Measurements from ENCODE around the gene ZCCHC14. TPM values are rescaled to one million over a fixed set of nuclear protein-coding genes. Genes with fewer than 3 reads are reported as not detected.

Gene ZCCHC14
- total RNA-seq, 1 experiment from 2014 or later = 37.8 TPM

GRCh38 chr16:87380881-87381280, 111.9 kb downstream of the ZCCHC14 start:
- DNase-seq (ENCODE audit: low read depth, low spot score) = no peak
- H3K36me3 ChIP-seq (ENCODE audit: control insufficient read depth in 1 of 2, insufficient read depth in 2 of 2, low read length in 2 of 2) = 0 out of 4 replicates have a peak, but pooled peaks cover 0 to 7% of the 10 kb centered on the region in 2 experiments
- ATAC-seq = no peak
- ChIA-PET RAD21 (ENCODE audit: low non-redundant PET in 1 of 2, low total read pairs in 2 of 2, uncharacterized antibody in 2 of 2, unreplicated experiment in 2 of 2) (no interaction called here), CTCF (no interaction called here), POLR2A (no interaction called here)
- H3K4me1 ChIP-seq (ENCODE audit: control insufficient read depth in 1 of 2, insufficient read depth in 2 of 2, low read length in 2 of 2) = peaks cover 32 to 42% of the 10 kb centered on the region in 2 experiments
- H3K4me2 ChIP-seq (ENCODE audit: low read length) = peak overlapping the region; percentile 2; the same call in 1 of the 2 replicates
- no peak overlapping the region for H3K9ac ChIP-seq (ENCODE audit: low read length)
- H3K27ac ChIP-seq (ENCODE audit: low read depth, low read length) = no peak overlapping the region
- H3K9me3 ChIP-seq (ENCODE audit: control insufficient read depth in 1 of 2, insufficient read depth in 1 of 2, low read depth in 1 of 2, low read length in 2 of 2) = no peaks in the 10 kb centered on the region
- H3K4me3 ChIP-seq (replicated peaks in 1 of 2; ENCODE audit: low read depth in 1 of 2, low read length in 2 of 2) = no peak overlapping the region
- no peak overlapping the region for H2AFZ ChIP-seq (ENCODE audit: low read depth, low read length, poor library complexity, severe bottlenecking)
- H3K27me3 ChIP-seq (ENCODE audit: insufficient read depth, low read length) = no peaks in the 10 kb centered on the region
- H4K20me1 ChIP-seq (ENCODE audit: insufficient read depth) = peaks cover 17% of the 10 kb centered on the region; the same call in 1 of the 2 replicates
- intact Hi-C loops (cut with micrococcal nuclease) = loop anchor here (5.0 kb wide), 1 partner anchor 64 kb away; the partner anchor contains the start of gene C16orf95
- H3K79me2 ChIP-seq (ENCODE audit: insufficient read depth, low read length) = peaks cover 74% of the 10 kb centered on the region
- no TSS peak for BruUV-seq (replicated peaks)
- H3K9me2 ChIP-seq (ENCODE audit: insufficient read depth) = no peaks in the 10 kb centered on the region
- TF ChIP-seq, protein P1, sequence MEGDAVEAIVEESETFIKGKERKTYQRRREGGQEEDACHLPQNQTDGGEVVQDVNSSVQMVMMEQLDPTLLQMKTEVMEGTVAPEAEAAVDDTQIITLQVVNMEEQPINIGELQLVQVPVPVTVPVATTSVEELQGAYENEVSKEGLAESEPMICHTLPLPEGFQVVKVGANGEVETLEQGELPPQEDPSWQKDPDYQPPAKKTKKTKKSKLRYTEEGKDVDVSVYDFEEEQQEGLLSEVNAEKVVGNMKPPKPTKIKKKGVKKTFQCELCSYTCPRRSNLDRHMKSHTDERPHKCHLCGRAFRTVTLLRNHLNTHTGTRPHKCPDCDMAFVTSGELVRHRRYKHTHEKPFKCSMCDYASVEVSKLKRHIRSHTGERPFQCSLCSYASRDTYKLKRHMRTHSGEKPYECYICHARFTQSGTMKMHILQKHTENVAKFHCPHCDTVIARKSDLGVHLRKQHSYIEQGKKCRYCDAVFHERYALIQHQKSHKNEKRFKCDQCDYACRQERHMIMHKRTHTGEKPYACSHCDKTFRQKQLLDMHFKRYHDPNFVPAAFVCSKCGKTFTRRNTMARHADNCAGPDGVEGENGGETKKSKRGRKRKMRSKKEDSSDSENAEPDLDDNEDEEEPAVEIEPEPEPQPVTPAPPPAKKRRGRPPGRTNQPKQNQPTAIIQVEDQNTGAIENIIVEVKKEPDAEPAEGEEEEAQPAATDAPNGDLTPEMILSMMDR (IDR thresholded peaks at IDR 0.05 in 2 of 3, conservative IDR thresholded peaks at IDR 0.05 in 1 of 3; ENCODE audit: borderline replicate concordance in 1 of 3, insufficient read depth in 1 of 3, low read depth in 2 of 3, low read length in 2 of 3) = no peak
- TF ChIP-seq JUND (IDR thresholded peaks at IDR 0.05) (no peak), CEBPB (IDR thresholded peaks at IDR 0.05; ENCODE audit: low read depth) (no peak), SIN3A (IDR thresholded peaks at IDR 0.05; ENCODE audit: low read depth) (no peak), SRF (IDR thresholded peaks at IDR 0.05; ENCODE audit: low read depth) (no peak), FOSL1 (IDR thresholded peaks at IDR 0.05; ENCODE audit: low read depth) (no peak), ELF1 (IDR thresholded peaks at IDR 0.05; ENCODE audit: borderline replicate concordance, low read depth) (no peak), POLR2A (IDR thresholded peaks at IDR 0.05; ENCODE audit: borderline replicate concordance, extremely low read depth, insufficient read depth, insufficient read length) (no peak), CBX3 (IDR thresholded peaks at IDR 0.05; ENCODE audit: low read depth) (no peak), EGR1 (IDR thresholded peaks at IDR 0.05; ENCODE audit: low read depth) (no peak), RAD21 (IDR thresholded peaks at IDR 0.05; ENCODE audit: low read depth) (no peak), ATF3 (IDR thresholded peaks at IDR 0.05) (no peak), ZNF274 (IDR thresholded peaks at IDR 0.05; ENCODE audit: low read depth, low read length) (no peak)
- TF ChIP-seq, protein P2, sequence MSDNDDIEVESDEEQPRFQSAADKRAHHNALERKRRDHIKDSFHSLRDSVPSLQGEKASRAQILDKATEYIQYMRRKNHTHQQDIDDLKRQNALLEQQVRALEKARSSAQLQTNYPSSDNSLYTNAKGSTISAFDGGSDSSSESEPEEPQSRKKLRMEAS (IDR thresholded peaks at IDR 0.05) = no peak
- TF ChIP-seq, protein P3, sequence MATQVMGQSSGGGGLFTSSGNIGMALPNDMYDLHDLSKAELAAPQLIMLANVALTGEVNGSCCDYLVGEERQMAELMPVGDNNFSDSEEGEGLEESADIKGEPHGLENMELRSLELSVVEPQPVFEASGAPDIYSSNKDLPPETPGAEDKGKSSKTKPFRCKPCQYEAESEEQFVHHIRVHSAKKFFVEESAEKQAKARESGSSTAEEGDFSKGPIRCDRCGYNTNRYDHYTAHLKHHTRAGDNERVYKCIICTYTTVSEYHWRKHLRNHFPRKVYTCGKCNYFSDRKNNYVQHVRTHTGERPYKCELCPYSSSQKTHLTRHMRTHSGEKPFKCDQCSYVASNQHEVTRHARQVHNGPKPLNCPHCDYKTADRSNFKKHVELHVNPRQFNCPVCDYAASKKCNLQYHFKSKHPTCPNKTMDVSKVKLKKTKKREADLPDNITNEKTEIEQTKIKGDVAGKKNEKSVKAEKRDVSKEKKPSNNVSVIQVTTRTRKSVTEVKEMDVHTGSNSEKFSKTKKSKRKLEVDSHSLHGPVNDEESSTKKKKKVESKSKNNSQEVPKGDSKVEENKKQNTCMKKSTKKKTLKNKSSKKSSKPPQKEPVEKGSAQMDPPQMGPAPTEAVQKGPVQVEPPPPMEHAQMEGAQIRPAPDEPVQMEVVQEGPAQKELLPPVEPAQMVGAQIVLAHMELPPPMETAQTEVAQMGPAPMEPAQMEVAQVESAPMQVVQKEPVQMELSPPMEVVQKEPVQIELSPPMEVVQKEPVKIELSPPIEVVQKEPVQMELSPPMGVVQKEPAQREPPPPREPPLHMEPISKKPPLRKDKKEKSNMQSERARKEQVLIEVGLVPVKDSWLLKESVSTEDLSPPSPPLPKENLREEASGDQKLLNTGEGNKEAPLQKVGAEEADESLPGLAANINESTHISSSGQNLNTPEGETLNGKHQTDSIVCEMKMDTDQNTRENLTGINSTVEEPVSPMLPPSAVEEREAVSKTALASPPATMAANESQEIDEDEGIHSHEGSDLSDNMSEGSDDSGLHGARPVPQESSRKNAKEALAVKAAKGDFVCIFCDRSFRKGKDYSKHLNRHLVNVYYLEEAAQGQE (IDR thresholded peaks at IDR 0.05; ENCODE audit: low read depth) = no peak

All from HCT116 (cell line).